NCI-H2029 (cell line): ENCODE results near the gene BTBD16.

Experiments used
- DNase-seq: peaks from one replicate; lab custom pipeline; 2025; lab: John Stamatoyannopoulos, UW

Gene BTBD16

DNA sequence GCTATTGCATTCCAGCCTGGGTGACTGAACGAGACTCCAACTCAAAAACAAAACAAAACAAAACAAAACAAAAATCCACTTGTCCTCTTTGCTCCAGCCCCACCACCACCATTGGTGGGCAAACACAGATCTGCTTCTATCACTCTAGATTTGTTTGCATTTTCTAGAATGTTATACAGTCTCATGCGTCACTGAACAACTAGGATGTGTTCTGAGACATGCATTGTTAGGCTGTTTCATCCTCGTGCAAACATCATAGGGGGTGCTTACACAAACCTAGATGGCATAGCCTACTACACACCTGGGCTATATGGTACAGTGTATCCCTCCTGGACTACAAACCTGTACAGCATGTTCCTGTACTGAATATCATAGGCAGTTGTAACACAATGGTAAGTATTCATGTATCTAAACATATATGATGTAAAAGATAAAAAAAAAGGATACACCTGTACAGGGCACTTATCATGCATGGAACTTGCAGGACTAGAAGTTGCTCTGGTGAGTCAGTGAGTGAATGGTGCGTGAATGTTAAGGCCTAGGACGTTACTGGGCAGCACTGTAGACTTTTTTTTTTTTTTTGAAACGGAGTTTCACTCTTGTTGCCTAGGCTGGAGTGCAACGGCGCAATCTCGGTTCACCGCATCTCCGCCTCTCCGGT is 45.3 kb downstream of the BTBD16 start:
- no peak for DNase-seq

DNA sequence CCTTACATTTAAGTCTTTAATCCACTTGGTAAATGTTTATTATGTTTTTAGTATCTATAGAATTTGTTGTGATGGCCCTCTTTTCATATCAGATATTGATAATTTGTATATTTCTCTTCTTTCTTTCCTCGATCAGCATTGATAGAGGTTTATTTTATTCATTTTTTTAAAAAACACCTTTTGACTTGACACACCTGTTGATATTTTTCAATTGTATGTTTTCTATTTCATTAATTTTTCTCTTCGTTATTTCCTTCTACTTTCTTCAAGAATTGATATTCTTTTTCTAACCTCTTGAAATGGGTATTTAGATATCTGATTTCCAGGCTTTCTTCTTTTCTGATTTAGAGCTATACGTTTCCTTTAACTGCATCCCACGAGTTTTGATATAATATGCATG is 50.9 kb downstream of the BTBD16 start:
- no peak for DNase-seq

DNA sequence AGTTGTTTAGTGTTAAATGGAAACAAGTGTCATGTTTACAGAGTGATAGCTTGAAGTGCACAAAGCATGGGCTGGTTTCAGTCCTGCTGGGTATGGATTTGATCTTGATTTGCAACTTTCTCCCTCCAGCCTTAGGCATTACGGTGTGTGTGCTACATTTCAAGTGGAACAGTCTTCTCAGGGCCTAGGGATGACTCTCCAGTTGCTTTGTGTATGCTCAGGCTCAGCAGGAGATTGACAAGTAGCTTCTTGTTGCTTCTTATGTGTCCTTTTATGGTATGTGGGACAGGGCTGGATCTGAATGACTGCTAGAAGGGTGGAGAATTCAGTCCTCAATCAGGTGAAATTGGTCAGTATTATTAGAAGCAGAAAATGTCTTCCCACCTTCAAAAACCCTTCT is 52.1 kb downstream of the BTBD16 start:
- no peak for DNase-seq

DNA sequence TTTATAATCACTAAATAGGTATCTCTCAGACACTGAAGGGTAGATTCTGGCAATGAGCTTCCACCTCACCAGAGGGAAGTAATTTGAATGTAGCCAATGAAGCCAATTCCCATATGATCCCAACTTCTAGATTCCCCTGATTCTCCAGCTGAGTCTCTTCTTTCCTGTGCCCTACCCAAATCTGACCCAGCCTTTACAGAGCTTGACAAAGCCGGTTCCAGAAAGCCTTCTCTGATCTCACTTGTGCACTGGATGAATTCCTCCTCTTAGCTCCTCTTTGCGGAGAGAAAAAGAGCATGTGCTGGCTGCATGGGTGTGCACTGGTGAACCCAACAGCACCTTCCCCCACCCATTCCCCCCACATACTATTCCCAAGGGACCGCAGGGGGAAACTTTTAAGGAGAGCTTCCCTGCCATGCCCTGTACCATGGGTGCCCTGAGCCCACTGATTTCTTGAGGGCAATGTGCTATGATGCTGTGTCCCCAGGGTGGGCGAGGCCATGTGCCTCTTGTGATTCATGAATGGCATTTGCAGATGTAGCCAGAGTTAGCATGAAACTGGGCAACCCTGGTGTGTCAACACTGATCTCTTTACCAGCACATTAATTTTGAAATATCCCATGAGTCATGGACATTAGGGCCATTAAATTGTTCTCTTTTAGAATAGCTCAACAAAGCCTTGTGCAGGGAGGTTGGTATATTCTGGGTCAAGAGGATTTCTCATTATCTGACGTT is 53.0 kb downstream of the BTBD16 start:
- no peak for DNase-seq

DNA sequence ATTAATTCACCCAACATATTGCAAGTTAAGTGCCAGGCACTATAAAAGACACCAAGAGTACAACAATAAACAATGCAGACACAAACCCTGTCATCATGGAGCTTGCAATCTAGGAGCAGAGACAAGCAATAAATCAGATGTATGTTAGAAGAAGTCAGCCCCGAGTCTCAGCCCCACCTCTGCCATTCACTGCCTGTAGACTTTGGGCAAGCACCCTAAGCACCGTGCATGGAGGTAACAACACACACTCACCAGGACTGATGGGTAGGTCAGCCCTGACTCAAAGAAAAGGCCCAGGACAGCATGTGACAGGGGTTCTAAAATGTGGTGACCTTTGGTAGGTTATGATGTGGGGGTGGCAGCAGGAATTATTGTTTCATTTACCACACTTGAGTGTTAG is 54.1 kb downstream of the BTBD16 start:
- DNase-seq: no peak

DNA sequence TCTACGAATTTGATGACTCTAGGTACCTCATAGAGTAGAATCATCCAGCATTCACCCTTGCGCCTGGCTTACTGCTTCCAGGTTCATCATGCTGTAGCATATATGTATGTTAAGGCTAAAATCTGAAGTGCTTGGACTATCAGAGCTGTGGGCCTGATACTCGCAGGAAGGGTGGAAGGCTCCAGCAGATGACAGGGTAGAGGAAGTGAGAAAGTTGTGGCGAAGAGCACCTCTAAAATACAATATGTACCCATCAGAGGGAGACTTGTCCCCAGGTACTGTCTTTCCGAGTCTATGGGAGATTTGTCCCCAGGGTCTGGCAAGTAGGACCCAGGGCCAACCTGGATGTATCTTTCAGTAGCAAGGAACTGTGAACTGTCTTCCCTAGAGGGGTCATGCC is 55.3 kb downstream of the BTBD16 start:
- DNase-seq: no peak

DNA sequence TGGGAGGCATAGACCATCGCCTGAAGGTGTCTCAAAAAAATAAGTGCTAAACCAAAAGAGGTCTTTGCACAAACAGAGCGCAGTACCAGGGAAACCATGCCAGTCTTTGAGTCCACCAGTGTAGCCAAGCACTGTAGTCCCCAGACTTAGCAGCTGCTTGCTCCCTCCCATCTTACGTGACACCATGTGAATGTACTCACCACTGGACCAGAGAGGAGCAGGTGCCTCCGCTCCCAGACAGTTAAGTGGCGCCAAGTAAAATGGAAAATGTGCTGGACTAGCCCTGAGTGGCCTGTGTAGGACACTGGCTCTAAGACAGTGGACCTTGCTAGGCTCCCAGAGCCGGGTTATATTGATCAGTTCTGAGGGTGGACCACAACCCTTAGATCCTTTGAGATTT is 55.7 kb downstream of the BTBD16 start:
- no peak for DNase-seq

DNA sequence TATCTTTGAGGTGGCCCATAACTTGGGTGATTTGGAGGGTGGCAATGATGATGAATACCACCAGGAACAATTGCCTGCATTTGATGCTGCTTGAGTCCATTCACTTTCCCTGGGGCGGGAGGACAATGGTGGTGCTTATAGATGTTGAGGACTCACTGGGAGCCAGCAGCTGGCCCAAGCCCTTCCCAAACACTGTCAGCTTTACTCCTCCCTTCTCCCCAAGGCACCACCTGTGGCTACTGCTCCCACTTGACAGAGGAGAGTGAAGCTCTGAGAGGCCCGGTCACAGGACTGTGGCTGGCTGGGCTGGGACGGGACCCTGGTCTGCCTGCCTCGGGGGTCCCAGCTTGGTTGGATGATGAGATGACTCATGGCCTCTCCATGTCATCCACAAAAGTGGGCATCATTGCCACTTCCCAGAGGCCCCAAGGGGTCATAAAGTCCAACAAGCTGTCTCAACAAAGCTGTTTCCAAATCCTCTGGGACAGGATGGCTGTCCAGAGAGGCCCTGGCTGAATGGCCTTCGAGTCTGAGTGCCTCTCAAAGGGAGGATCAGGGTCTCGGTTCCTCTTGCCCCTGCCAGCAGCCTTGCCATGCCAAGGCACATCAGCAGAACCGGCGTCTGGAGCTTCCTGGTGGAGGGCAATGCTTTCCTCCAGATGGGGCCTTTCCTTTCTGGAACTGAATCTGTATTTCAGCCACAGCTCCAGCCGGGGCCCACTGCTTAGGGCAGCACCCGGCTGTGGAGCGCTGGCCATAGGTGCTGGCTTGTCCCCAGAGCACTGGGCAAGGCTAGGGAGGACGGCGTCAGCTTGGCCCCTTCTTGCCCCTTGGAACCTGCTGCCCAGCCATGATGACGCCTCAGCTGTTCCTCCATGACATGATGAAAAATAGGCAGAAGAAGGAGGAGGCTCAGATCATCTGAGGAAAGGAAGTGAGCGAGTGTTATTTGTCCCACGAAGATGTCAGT is 56.4 kb downstream of the BTBD16 start:
- no peak for DNase-seq

DNA sequence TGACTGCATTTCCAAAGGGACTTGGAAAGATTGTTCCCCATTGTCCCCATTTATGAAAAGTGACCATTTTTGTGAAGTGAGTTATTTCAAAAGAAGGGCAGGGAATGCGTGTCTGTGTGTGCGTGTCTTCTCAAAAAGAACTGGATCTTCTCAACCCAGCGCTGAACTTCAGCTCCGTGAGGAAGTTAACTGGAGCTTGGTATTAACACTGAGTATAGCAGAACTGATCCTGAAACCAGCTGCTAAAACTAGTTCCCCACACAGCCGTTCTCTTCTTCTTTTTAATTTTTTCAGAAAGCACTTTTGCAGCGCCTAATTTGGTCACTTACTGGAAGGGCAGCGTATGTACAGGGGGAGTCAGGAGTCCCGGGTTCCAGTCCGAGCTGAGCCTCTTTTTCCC is 57.6 kb downstream of the BTBD16 start:
- DNase-seq: no peak

DNA sequence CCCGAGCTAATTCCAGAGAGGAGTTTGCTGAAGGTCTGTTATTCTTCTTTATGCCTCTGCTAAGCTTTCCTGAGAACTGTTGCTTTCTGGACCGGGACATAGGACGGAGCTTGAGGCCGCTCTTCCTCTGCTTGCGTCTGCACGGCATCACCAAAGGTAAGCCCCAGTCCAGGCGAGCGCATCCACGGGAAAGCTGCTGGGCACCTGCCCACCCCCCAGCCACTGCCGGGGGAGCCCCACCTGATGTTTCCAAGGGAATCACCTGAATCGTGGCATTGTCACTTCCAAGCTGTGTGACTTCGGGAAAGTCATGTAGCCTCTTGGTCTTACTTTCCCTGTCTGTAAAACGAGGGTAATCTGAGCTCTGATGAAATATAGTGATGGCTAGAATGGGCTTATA is 58.3 kb downstream of the BTBD16 start:
- DNase-seq: no peak

DNA sequence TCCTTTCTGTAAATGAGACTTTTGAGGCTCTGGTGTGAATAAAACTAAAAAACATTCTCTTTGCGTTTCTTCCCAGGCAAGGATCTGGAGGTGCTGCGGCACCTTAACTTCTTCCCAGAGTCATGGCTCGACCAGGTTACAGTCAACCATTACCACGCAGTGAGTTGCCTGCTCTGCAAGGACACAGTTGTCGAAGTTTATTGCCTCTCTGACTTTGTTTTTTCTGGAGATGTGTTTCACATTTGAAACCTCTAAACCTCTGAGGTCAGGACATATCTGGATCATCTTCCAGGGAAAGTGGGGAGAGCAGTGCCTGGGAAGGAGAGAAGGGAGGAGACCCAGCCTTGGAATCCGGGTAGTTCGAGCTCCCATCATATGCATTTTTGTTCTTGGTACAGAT is 60.0 kb downstream of the BTBD16 start:
- DNase-seq: no peak

DNA sequence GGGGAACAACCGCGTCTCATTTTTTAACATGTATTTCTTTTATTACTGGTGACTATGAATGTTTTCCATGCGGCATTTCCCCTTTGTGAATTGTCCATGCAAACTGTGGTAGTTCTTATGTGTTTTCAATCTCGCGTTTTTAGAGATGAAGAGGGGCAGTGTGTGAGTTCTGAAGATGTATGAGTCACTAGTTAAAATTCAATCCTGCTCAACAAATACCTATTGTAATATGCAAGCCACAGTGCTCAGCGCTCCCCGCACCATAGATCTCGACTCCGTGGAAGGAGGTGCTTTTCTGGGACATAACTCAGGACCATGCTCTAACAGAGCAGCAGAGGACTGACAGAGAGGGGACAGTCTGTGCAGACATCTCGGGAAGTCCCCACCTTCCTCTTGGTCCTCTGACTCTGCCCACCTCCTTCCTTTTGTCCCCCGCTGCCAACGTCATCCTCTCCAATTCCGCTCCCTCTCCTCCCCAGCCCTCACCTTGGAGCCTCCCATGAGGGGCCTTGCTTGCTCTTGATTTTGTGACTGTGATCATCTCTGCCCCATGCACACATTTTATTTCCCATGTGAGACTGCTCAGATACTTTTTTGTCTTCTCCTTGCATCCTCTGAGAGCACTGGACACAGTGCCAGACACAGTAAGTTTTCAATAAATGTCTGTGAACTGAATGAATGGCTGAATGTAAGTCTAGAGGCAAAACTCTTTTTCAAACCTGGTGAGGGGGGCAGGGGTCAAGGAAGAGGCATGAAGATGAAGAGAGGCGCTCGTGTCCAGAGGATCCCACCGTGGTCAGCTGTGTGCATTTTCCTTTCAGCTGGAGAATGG is 60.7 kb downstream of the BTBD16 start:
- no peak for DNase-seq

DNA sequence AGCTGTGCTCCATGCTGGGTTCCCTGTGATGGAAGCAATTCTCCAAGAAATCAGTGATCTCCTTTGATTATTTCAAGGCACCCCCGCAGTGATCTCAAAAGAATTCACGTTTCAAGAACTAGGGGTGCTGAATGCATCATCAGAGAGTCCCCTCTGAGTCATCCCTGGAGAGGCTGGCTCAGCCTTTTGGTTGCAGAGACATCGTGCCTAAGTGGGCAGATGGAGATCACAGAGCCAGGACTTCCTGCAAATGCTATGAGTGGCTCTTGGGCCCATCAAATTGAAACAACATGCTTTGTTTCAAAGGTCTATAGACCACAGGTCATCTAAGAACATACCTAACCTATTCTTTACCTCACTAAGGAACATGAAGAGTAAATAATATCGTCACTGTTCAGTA is 61.9 kb downstream of the BTBD16 start:
- no peak for DNase-seq

DNA sequence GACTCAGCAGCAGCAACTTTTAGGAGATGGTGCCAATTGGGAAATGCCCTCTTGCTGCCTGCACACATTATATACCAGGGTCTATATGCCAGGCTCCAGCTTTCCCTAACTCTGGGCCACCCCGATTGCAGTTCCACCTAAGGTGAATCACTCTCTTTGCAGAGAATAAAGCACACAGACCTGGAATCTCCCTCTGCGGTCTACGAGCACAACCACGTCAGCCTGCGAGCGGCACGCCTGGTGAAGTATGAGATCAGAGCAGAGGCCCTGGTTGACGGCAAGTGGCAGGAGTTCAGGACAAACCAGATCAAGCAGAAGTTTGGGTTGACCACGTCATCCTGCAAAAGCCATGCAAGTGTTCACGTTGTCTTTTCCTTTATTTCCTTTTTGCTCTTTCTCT is 65.2 kb downstream of the BTBD16 start:
- DNase-seq: no peak

DNA sequence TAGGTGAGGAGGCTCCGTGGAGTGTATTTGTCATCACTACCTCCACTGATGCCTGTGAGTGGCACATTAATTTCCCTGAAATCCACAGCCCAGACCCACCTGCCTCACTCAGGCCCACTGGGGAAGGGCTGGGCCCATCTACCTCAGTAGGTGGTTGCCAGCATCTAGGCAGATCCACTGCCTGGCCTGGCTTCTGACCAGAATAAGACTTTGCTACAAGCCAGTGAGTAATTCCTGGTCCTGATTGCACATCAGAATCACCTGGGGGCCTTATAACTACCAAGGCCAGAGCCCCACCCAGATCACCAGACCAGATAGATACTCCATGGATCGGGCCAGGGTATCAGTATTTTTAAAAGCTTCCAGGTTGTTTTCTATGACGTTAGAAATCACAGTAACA is 65.9 kb downstream of the BTBD16 start:
- no peak for DNase-seq

DNA sequence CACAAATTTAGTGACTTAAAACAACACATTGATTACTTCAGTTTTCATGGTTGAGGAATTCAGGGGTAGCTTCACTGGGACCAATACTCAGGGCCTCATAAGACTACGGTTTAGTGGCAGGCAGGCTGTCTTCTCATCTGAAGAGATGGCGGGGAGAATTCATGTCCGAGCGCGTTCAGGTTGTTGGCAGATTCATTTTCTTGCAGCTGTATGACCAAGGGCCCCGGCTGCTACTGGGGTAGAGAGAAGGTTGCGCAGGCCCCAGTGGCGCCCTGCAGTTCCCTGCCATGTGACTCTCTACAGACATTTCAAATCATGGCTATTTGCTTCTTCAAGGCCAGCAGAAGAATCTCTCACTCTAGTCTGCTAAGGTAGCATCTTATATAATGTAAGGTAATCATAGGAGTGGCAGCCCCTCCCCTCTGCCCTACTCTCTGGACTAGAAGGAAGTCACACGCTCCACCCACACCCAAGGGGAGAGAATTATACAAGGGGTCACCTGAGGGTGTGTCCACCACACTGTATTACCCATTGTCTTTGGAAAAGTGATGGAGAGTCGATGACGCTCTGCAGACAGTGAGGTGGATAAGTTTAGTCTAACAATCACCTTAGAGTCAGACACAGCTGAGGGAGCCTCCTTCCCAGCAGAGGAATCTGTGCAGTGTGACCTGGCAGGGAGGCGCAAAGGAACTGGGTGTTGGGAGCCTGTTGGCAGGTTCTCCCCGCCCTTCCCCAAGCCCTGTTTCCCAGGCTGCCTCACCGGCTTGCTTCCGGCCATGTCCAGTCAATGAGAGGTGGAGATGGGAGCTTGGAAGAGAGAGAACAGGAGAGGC is 67.7 kb downstream of the BTBD16 start:
- DNase-seq: no peak

DNA sequence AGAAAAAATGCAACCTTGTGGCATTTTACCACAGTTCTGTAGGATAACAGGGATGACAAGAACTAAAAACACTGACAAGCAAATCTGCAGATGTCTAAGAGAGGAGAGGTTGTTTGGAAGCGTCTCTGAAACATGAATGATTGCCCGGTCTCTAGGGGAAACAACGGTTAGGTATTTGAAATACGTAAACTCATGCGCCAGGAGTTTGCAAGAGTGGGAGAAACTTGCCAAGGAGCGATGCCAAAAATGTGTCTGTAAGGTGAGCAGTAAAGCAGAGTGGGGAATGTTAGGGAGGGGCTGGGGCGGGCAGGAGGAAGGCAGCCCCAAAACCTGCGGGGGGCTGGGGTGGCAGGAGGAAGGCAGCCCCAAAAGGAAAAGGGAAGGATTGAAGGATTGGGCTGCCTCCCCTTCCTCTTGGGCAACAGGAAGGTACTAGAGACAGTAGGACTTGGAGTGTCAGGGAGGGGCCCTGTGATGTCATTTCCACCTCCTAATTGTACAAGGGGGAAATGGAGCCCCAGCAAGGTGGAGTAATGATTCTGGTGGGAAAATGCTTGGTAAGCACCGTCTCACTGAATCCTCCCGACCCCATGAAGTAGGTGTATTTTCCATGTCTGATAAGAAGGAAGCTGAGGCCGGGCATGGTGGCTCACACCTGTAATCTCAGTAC is 70.2 kb downstream of the BTBD16 start:
- DNase-seq: no peak

DNA sequence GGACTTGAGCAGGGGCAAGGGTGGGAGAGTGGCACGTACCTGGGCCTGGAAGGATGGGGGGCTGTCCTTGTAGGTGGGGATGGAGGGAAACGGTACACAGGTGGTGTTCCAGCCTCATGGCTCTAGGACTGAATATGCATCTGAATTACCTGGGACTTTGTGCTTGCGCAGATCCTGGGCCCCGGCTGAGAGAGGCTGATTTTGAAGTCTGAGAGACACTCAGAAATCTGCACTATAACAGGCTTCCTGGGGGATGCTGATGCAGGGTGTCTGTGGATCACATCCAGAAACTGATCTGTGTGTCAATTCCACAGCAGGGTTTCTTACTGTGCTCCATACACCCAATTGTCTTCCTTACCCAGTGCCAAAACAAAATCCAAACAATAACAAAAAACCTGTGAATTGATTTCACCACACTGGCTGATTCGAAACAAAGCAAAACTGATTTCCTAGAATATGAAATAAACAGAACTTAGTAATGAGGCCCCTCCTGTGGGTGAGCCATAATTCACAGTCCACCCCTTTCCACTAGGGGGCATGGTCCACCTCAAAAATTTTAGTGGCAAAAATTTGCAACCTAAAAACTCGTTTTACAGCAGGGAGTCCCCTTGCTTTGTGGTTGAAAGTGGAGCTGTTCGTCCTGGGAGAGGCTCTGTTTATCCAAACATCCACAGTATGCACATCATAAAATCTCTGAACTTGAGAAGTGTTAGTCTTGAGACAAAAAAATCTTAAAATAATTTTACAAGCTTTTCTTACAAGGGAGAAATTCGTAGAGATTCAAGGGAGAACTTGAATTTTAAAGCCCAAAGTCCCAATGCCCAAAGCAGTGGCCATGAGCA is 71.4 kb downstream of the BTBD16 start:
- DNase-seq: peak; percentile 2

DNA sequence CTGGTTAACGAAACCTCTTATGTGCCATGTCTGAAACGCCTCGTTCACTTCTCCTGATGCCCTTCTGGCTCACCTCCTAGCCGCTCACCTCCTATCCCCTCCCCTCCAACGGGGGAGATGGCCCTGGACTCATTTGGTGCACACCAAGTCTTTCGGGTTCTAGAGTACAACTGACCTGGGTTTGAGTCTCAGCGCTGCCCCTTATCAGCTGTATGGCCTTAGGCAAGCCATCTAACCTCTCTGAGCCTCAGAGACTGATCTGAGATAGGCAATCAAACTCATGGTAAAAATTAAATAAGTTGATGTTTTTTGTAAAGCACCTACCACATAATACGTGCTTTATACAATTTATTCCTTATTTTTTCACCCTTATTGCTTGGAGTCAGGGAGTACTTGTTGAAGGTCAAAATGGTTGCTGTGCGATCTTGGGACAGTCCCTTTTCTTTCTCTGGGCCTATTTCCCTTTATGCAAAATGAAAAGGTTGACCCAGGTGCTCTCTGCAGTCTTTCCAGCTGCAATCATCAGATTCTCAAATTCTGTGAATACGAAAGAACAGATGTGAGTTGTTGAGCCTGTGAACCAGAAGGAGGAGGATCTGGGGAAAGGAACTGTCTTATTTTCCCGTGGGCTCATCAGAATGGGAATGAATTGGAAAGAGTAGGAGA is 72.2 kb downstream of the BTBD16 start:
- DNase-seq: no peak
